ENCODE measurements around the gene MEGF8. TPM values are rescaled to one million over a fixed set of nuclear protein-coding genes. Genes with fewer than 3 reads are reported as not detected.

Gene MEGF8
- total and polyA plus RNA-seq, 2 of the 8 experiments (the other 6 are each of a cell fraction or from before 2014, with no cell fraction given) = 13.0 to 23.7 TPM

- Histone ChIP-seq H2AFZ (ENCODE audit: low read length) (no peak overlapping the region), H4K8ac (ENCODE audit: extremely low read depth, insufficient read depth, low read length) (no peak overlapping the region), H3K4me1 (replicated peaks in 1 of 4; ENCODE audit: control insufficient read depth in 3 of 4, insufficient read depth in 4 of 4, low read length in 3 of 4) (peaks cover 0 to 4% (median 1%) of the 10 kb centered on the region in 4 experiments; a peak in 3 of 7 replicates), H3K36me3 (ENCODE audit: control insufficient read depth in 2 of 4, insufficient read depth in 4 of 4, low read length in 3 of 4) (no peaks in the 10 kb centered on the region), H3K4me2 (ENCODE audit: insufficient read depth in 1 of 2, low read depth in 2 of 2, low read length in 2 of 2) (no peak overlapping the region), H3K27ac (ENCODE audit: low read depth, low read length) (no peak overlapping the region), H4K5ac (ENCODE audit: insufficient read length, low read depth, low read length) (no peak overlapping the region), H2BK120ac (replicated peaks; ENCODE audit: low read depth, low read length) (no peak overlapping the region), H3K4ac (replicated peaks; ENCODE audit: insufficient read length, low read depth, low read length) (no peak overlapping the region), H3K79me2 (ENCODE audit: control insufficient read depth in 1 of 2, insufficient read depth in 2 of 2, low read length in 2 of 2) (peaks cover 0 to 16% of the 10 kb centered on the region in 2 experiments; a peak in 1 of 4 replicates), H2BK20ac (ENCODE audit: low read length) (no peak overlapping the region), H3K4me3 (ENCODE audit: extremely low read depth in 1 of 4, insufficient read depth in 2 of 4, low read depth in 3 of 4, low read length in 4 of 4) (no peak overlapping the region), H4K91ac (replicated peaks; ENCODE audit: insufficient read length, low read length) (no peak overlapping the region), H2BK5ac (ENCODE audit: low read depth, low read length) (no peak overlapping the region), H3K14ac (ENCODE audit: insufficient read length) (no peak overlapping the region), H3K9me3 (ENCODE audit: insufficient read depth in 2 of 2, low read depth in 1 of 2, low read length in 1 of 2) (no peaks in the 10 kb centered on the region), H3K79me1 (ENCODE audit: low read depth, low read length) (peaks cover 8% of the 10 kb centered on the region; the same call in 1 of the 2 replicates), H3K18ac (ENCODE audit: extremely low read depth, low read length) (no peak overlapping the region), H2BK12ac (ENCODE audit: low read depth, low read length) (no peak overlapping the region), H3K27me3 (replicated peaks in 1 of 4; ENCODE audit: control insufficient read depth in 3 of 4, extremely low read depth in 1 of 4, insufficient read depth in 3 of 4, low read length in 3 of 4) (peaks cover 0 to 5% (median 2%) of the 10 kb centered on the region in 4 experiments; a peak in 3 of 7 replicates), H4K20me1 (replicated peaks in 1 of 2; ENCODE audit: control insufficient read depth in 1 of 2, insufficient read depth in 2 of 2, low read length in 2 of 2) (peaks cover 0 to 13% of the 10 kb centered on the region in 2 experiments), H3K9ac (replicated peaks in 1 of 4; ENCODE audit: extremely low read depth in 1 of 4, low read depth in 3 of 4, low read length in 3 of 4) (no peak overlapping the region), H2BK15ac (ENCODE audit: low read length) (no peak overlapping the region), H3K23ac (ENCODE audit: insufficient read length) (no peak overlapping the region), H3K56ac (replicated peaks; ENCODE audit: insufficient read length, low read depth, low read length) (no peak overlapping the region), H3K23me2 (ENCODE audit: low read depth, low read length) (peaks cover 12% of the 10 kb centered on the region; the same call in 1 of the 2 replicates), H2AK5ac (ENCODE audit: low read depth, low read length) (no peak overlapping the region)
- DNase-seq (ENCODE audit: low read depth in 1 of 2, low spot score in 2 of 2) (no peak), FAIRE-seq (no peak)
- WGBS, 2 experiments (ENCODE audit: extremely low coverage in 1 of 2, insufficient coverage in 1 of 2, insufficient read length in 1 of 2, insufficient replicate concordance in 2 of 2, low coverage in 1 of 2, low lambda C conversion rate in 2 of 2, missing lambda C conversion rate in 1 of 2) = 72% methylated on average over 2 of the region's 2 CpGs; no CpG with 5 or more reads in 1 of the 2 experiments
- CTCF ChIA-PET (ENCODE audit: partially characterized antibody) = interaction anchor here (0.9 to 8.8 kb wide), 4 partner anchors 8 to 32 kb away, joined by 3 to 90 read pairs (median 4); no protein-coding TSS in a partner anchor
- POLR2A ChIA-PET (ENCODE audit: partially characterized antibody) = interaction anchor here (0.6 kb wide), 1 partner anchor 887 kb away, joined by 3 read pairs; no protein-coding TSS in a partner anchor
- TF ChIP-seq RFX5 (IDR thresholded peaks at IDR 0.05; ENCODE audit: borderline replicate concordance, low read depth, low read length) = no peak
- TF ChIP-seq CTCF (IDR thresholded peaks at IDR 0.05; ENCODE audit: control extremely low read depth in 1 of 3, insufficient read depth in 1 of 3, low read depth in 1 of 3, low read length in 3 of 3) = no peak
- TF ChIP-seq MAX (IDR thresholded peaks at IDR 0.05) = no peak
- TF ChIP-seq ZNF274 (IDR thresholded peaks at IDR 0.05; ENCODE audit: borderline replicate concordance, extremely low read depth, low read length) = no peak
- TF ChIP-seq SRF (IDR thresholded peaks at IDR 0.05; ENCODE audit: low read depth, low read length) = no peak
- TF ChIP-seq KDM1A (IDR thresholded peaks at IDR 0.05; ENCODE audit: borderline replicate concordance, low read length) = no peak
- TF ChIP-seq SP2 (IDR thresholded peaks at IDR 0.05; ENCODE audit: low read length) = no peak
- TF ChIP-seq EP300 (IDR thresholded peaks at IDR 0.05; ENCODE audit: borderline replicate concordance in 1 of 2, low read depth in 2 of 2, low read length in 2 of 2) = no peak
- TF ChIP-seq BRCA1 (IDR thresholded peaks at IDR 0.05; ENCODE audit: low read depth, low read length) = no peak
- TF ChIP-seq CREB1 (IDR thresholded peaks at IDR 0.05) = no peak
- no peak for TF ChIP-seq CHD2 (IDR thresholded peaks at IDR 0.05; ENCODE audit: low read length)
- no peak for TF ChIP-seq CEBPB (IDR thresholded peaks at IDR 0.05; ENCODE audit: low read depth, low read length)
Measured at GRCh38 chr19:42328854-42329253, 3.4 kb downstream of the MEGF8 start.
